GM21390 (cell line): Measurements from ENCODE around the gene AARSD1.
"Not testable (repeated sequence)": the region's sequence is repeated elsewhere in the genome, so short reads cannot be mapped to it uniquely, and the experiment has no call there.

Experiments
- ATAC-seq: cut with Tn5 transposase; IDR thresholded peaks from one replicate; pipeline ENCODE4 v1.9.1; 2021; ENCODE audit not compliant: unreplicated experiment

AARSD1 gene, protein sequence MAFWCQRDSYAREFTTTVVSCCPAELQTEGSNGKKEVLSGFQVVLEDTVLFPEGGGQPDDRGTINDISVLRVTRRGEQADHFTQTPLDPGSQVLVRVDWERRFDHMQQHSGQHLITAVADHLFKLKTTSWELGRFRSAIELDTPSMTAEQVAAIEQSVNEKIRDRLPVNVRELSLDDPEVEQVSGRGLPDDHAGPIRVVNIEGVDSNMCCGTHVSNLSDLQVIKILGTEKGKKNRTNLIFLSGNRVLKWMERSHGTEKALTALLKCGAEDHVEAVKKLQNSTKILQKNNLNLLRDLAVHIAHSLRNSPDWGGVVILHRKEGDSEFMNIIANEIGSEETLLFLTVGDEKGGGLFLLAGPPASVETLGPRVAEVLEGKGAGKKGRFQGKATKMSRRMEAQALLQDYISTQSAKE

DNA sequence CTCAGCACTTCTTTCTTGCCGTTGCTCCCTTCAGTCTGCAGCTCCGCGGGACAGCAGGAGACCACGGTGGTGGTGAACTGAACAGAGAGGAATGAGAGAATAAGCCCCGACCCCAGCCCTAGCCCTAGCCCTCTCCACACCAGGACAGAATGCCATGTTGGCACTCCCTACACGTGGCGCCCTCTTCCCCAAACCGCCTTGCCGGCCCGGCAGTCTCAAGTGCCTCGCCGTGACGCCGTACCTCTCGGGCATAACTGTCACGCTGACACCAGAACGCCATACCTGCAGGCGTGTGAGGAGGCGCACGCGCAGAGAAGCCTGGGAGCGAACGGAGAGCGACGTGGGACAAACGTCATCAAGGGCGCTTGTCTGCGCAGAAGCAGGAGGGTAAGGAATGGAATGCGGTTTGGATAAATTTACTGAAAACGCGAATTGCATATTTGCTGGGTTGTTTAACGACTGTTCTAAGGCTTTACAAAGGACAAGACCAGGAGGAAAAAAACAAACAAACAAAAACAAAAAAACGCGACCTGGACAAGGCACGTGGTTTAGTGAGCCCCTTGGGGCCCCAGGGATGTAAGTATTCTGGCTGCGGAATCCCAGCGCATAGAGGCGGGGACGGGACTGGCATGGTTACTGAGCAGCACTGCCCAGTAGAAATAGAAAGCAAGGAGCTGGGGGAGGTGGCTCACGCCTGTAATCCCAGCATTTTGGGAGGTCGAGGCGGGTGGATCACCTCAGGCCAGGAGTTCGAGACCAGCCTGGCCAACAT lies at the start of gene AARSD1:
Gene AARSD1, minus strand, starts transcription at position 294 of the 772 bp plus-strand sequence. Its CDS starts 14 bp downstream, at position 280.
- peak; percentile 75 for ATAC-seq

GRCh38 chr17:43013296-43013695 lies 49.0 kb upstream of the AARSD1 start:
- no peak for ATAC-seq

GRCh38 chr17:43011728-43012472 lies 47.6 kb upstream of the AARSD1 start:
- no peak for ATAC-seq

- ATAC-seq: no peak
Observed at GRCh38 chr17:43010667-43011308, 46.5 kb upstream of the AARSD1 start.

GRCh38 chr17:43006639-43007551 lies 42.6 kb upstream of the AARSD1 start, which contains the start of gene IFI35:
Gene IFI35 (plus strand): TSS chr17:43006784. CDS start chr17:43006948, 164 bp downstream.
- ATAC-seq: peak; percentile 81

DNA sequence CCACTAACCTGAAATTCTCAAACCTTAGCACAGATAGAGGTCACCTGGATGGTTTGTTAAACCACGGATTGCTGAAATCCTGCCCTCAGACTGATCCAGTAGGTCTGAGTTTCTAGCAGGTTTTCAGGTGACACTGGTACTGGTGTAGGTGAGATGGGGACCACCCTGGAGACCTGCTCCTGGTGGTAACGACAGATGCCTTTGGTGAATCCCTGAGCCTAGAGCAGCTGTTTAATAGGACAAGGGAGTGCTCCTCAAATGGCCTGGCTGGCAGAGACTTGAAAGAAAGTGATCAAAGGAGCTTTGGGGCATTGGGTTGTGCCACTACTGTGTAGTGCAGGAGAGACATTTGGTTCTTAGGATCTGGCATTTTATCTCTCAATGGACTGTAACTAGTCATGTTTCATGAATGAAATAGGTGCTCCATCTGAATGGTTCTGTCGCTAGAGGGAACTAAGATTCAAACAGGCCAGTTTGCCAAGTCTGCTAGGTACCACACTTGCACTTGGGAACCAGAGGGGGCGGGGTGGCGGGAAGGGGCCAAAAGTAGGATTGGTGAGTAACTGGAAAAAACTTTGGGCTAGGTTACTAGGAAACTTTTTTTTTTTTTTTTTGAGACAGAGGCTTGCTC lies 39.4 kb upstream of the AARSD1 start:
- ATAC-seq: no peak

- ATAC-seq: not testable (repeated sequence)
Observed at GRCh38 chr17:43000894-43001293, 36.6 kb upstream of the AARSD1 start.

GRCh38 chr17:42999003-42999525 lies 34.8 kb upstream of the AARSD1 start:
- no peak for ATAC-seq

DNA sequence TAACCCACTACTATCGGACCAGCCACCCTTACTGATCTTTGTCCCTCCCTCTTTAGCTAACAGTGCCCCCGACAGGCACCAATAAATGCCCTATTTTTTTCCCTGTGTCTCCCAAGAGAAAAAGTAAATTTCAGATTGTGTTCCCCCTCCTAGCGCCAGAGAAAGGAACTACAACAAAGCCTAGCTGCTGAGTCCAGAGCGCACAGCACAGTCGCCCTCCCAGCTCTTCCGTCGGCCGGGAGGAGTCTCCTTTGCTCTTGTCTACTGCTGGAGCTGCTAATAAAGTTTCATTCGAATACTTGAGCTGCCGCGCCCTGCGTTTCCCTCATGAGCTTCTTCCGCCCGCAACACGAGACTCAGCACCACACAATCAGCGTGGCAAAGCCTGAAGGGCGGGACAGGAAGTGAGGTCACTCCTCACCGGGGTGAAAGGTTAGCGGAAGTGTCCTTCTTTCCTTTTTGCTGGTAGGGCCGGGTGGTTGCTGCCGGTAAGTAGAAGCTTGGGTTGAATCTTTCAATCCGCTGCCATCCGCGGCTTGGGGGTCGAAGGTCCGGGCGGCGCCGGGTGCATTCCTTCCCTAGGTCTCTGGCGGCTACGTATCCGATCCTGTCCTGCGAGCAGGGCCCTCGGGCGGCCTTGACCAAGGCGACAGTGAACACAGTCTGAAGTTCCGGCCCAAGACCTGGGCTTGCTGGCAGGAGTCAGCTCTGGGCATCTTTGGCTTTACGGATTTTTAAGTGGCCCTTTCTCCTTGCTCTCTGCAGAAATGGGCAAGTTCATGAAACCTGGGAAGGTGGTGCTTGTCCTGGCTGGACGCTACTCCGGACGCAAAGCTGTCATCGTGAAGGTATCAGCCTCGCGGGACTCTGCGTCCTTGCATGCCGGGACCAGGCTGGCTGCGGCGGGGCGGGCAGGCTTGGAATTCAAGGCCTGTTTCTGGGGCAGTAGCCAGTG lies 34.0 kb upstream of the AARSD1 start, which contains the start of gene RPL27:
Gene RPL27, plus strand, starts transcription at position 436 of the 955 bp plus-strand sequence. Its CDS starts 332 bp downstream, at position 768.
- peak; percentile 88 for ATAC-seq

DNA sequence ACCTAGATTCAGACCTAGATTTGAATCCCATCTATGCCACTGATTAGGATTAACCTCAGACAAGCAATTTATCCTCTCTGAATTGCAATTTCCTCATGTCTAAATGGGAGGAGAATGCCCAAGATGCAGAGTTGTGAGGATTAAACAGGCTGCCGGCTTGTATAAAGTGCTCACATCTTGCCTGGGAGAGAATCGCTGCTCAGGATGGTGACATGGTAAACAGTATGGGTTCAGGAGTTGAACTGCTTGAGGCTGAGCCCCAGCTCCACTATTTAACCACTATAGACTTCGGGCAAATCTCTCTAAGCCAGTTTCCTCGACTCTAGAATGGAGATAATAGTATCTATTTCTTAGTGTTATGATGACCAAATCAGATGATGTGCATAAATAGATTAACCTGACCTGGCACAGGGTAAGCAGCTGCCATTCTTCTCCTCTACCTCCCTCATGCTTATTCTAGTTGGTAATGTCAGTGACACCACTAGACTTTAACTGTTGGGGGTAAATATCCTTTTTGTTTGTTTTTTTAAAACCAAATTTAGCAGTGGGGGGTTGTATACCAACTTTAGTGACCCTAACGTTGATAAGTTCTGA lies 33.2 kb upstream of the AARSD1 start:
- peak; percentile 5 for ATAC-seq

GRCh38 chr17:42993913-42994312 lies 29.7 kb upstream of the AARSD1 start:
- not testable (repeated sequence) for ATAC-seq

DNA sequence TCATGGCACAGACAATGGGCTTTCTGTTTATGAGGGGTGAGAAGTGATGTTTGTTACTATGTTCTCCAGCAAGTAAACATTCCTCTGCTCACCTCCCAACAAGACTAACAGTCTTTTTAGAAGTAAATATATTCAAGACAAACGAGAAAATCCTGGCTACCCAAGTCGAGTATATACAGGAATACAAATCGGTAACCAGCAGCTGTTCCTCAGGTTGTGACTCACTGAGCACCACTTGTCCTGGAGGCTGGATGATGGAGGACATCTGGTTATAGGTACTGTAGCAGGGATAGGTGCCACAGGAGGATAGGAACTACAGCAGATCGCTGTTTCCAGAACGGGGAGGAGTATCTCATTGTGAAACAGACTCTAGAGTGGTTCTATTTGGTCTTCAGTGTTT lies 28.6 kb upstream of the AARSD1 start:
- ATAC-seq: no peak

DNA sequence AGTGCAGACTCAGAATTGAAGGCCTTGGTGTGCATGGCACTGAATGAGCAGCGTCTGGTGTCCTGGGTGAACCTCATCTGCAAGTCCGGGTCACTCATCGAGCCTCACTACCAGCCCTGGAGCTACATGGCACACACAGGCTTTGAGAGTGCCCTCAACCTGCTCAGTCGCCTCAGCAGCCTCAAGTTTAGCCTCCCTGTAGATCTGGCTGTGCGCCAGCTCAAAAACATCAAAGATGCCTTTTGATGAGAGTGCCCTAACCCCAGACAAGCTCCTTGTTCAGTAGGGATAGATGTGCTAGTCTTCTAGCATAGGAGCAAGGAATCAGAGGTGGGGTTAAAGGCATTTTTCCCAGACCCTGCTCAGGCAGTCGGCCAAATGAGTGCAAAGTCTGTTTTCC lies 27.2 kb upstream of the AARSD1 start:
- no peak for ATAC-seq

DNA sequence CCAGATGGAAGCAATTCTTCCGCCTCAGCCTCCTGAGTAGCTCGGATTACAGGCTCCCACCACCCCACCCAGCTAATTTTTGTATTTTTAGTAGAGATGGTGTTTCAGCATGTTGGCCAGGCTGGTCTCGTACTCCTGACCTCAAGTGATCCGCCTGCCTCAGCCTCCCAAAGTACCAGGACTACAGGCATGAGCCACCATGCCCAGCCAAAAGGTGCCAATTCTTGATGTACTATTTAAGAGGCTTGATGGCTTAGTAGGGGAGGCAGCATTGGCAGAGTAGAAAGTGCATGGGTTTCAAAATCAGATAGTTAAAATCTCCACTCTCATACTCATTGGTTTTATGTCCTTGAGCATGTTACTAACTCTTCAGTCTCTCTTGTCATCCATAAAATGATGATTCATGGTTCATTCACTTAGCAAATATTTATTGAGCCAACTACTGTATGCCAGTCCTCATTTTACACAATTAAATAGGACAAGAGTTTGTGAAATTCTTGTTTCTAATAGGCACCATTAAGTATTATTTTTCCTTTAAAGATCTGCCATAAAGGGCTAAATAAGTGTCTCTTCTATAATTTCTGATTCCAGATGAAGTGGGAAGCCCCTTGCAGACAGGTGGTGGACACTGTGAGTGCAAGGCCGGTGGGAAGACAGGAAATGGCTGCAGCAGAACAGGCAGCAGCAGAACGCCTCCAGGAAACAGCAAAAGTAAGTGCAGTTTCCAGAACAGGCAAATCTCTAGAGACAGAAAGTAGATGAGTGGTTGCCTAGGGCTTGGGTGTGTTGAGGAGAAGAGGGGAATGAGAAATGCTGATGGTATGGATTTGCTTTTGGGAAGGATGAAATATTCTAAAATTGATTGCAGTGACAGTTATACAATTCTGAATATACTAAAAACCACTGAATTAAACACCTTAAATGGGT lies 25.7 kb upstream of the AARSD1 start:
- ATAC-seq: no peak

DNA sequence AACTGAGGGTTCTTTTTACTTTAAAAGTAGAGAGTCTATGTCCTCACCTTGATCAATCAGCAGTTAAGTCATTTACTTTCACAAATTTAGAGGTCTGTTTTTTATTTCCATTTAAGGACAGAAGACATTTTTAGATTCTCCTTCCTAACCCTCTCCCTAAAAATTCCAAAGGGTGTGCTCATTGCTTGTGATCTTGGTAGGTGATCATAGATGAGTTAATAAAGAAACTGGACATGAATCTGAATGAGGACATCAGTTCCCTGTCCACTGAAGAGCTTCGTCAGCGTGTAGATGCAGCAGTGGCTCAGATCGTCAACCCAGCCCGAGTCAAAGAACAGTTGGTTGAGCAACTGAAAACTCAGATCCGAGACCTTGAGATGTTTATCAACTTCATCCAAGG lies 24.9 kb upstream of the AARSD1 start:
- no peak for ATAC-seq

DNA sequence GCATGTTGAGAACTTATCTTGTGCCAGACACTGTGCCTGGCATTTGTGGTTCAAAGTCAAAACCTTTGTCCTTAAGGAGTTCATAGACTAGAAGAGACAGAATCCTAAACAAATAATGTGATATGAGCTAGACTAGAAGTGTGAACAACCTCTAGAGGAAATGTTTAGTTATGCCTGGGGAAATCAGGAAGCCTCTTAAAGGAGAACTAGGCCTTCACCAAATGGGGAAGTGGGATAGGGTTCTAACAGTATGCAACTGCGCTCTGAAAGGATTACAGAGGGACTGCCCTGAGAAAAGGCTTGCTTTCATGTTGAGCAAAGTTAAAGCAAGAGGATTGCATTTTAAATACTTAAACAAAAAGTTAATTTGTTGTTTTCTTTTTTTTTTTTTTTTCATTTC lies 21.0 kb upstream of the AARSD1 start:
- ATAC-seq: no peak
